GM12891 (cell line): Measurements from ENCODE around the gene VSTM2L.

Experiments
- POLR2A ChIP-seq: IDR thresholded peaks from 2 replicates; pipeline ENCODE4 v1.6.1; 2011; ENCODE audit warnings: low read depth, low read length, control low read depth
- POLR2AphosphoS5 ChIP-seq: IDR thresholded peaks from 2 replicates; pipeline ENCODE4 v1.6.1; 2011; ENCODE audit warnings: low read depth, low read length, control low read depth
- SPI1 ChIP-seq: IDR thresholded peaks from 2 replicates; pipeline ENCODE4 v1.6.1; 2011; ENCODE audit warnings: low read depth, low read length, control low read depth
- TAF1 ChIP-seq: IDR thresholded peaks from 2 replicates; pipeline ENCODE4 v1.6.1; 2011; ENCODE audit warnings: low read depth, low read length, control low read depth

DNA sequence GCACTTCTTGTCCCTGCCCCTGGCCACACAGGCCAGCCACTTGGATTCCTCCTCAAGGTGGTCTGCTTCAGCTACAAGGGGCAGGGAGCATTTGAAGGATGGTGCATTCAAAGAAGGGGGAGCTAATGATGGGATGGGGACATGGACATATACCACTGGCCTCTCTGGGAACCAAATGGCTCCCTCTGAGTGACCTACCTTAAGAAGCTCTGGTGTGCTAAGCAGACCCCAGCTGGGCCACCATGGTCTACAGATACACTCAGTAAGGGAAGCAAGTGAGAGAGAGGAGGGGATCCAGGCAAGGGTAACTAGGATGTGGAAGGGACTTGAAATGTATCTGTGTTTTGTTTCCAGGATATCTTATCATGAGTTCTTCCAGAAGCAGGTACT lies 67.9 kb downstream of the VSTM2L start:
- no peak for TF ChIP-seq POLR2A
- TF ChIP-seq TAF1: no peak
- TF ChIP-seq SPI1: no peak
- TF ChIP-seq POLR2AphosphoS5: no peak
